HFFc6 (cell line): ENCODE measurements around the gene PERM1. TPM values are rescaled to one million over a fixed set of nuclear protein-coding genes. Genes with fewer than 3 reads are reported as not detected.

Experiments used
- DNase-seq: peaks from one replicate; pipeline ENCODE4 v3.0.0-alpha.2; 2018
- H3K27ac Mint-ChIP-seq: 2 replicates; pipeline ENCODE4 v1.8.0; 2020; ENCODE audit warnings: mild to moderate bottlenecking, mixed read lengths
- H3K27me3 Mint-ChIP-seq: 2 replicates; pipeline ENCODE4 v1.8.0; 2021; ENCODE audit warnings: mild to moderate bottlenecking, moderate library complexity, mixed read lengths; ENCODE audit not compliant: insufficient read depth
- H3K36me3 Mint-ChIP-seq: 2 replicates; pipeline ENCODE4 v1.8.0; 2021; ENCODE audit warnings: low read depth, mixed read lengths
- H3K4me1 Mint-ChIP-seq: 2 replicates; pipeline ENCODE4 v1.8.0; 2020; ENCODE audit warnings: low read depth, mixed read lengths
- H3K4me3 Mint-ChIP-seq: 2 replicates; pipeline ENCODE4 v1.8.0; 2020; ENCODE audit warnings: mild to moderate bottlenecking, moderate library complexity, mixed read lengths
- H3K9me3 Mint-ChIP-seq: 2 replicates; pipeline ENCODE4 v1.8.0; 2020; ENCODE audit warnings: mild to moderate bottlenecking, mixed read lengths
- CTCF ChIP-seq: fragments of 200-600 bp; sonication (generic); IDR thresholded peaks from 2 replicates; pipeline ENCODE4 v1.5.0; 2021; ENCODE audit warnings: antibody characterized with exemption, mild to moderate bottlenecking
- total RNA-seq, 6 experiments: library from RNA; stranded (reverse); fragmentation: NEBNext Ultra II Directional; extraction: Animal tissue kit (Norgen Biotek cat#: 25700); gene quantifications; 2 replicates in 1 of 6; 3 replicates in 5 of 6; pipeline ENCODE4 v1.2.3, GENCODE V29; 2021

Gene PERM1
- total RNA-seq, 6 experiments from 2014 or later, result 0.17 to 0.18 TPM; not detected in 4

- H3K9me3 Mint-ChIP-seq, result no peaks in the 10 kb centered on the region
- TF ChIP-seq CTCF, result no peak
- DNase-seq, result no peak
- H3K27ac Mint-ChIP-seq, result no peak overlapping the region
- H3K4me1 Mint-ChIP-seq, result peaks cover 18% of the 10 kb centered on the region
- peaks cover 1% of the 10 kb centered on the region for H3K27me3 Mint-ChIP-seq
- H3K36me3 Mint-ChIP-seq, result no peaks in the 10 kb centered on the region
- H3K4me3 Mint-ChIP-seq, result no peak overlapping the region
Measured at GRCh38 chr1:934991-935750, 46.7 kb downstream of the PERM1 start.

GRCh38 chr1:933603-933940, 48.3 kb downstream of the PERM1 start:
- H3K4me3 Mint-ChIP-seq, result no peak overlapping the region
- peaks cover 1% of the 10 kb centered on the region for H3K27me3 Mint-ChIP-seq
- H3K4me1 Mint-ChIP-seq, result peaks cover 10% of the 10 kb centered on the region

GRCh38 chr1:932776-933602, 48.9 kb downstream of the PERM1 start:
- Mint-ChIP-seq H3K36me3 (no peaks in the 10 kb centered on the region), H3K27me3 (peaks cover 1% of the 10 kb centered on the region), H3K9me3 (no peaks in the 10 kb centered on the region), H3K4me1 (peaks cover 4% of the 10 kb centered on the region), H3K27ac (no peak overlapping the region), H3K4me3 (no peak overlapping the region)
- no peak for DNase-seq
- no peak for TF ChIP-seq CTCF

More at GRCh38 chr1:933603-933940, 48.3 kb downstream of the PERM1 start:
- no peak for DNase-seq
- Mint-ChIP-seq H3K27ac (no peak overlapping the region), H3K9me3 (no peaks in the 10 kb centered on the region), H3K36me3 (no peaks in the 10 kb centered on the region)
- TF ChIP-seq CTCF, result no peak

- H3K4me1 Mint-ChIP-seq, result no peaks in the 10 kb centered on the region
- DNase-seq, result no peak
- TF ChIP-seq CTCF, result no peak
- H3K9me3 Mint-ChIP-seq, result no peaks in the 10 kb centered on the region
- H3K36me3 Mint-ChIP-seq, result no peaks in the 10 kb centered on the region
- H3K27me3 Mint-ChIP-seq, result peaks cover 1% of the 10 kb centered on the region
- H3K4me3 Mint-ChIP-seq, result no peak overlapping the region
- H3K27ac Mint-ChIP-seq, result no peak overlapping the region
Measured at GRCh38 chr1:932173-932510, 49.8 kb downstream of the PERM1 start.

GRCh38 chr1:931380-932172, 50.3 kb downstream of the PERM1 start:
- no peak for DNase-seq
- no peaks in the 10 kb centered on the region for H3K36me3 Mint-ChIP-seq
- H3K9me3 Mint-ChIP-seq, result no peaks in the 10 kb centered on the region
- no peaks in the 10 kb centered on the region for H3K27me3 Mint-ChIP-seq
- no peak overlapping the region; the same call in 1 of the 2 replicates for H3K27ac Mint-ChIP-seq
- no peaks in the 10 kb centered on the region for H3K4me1 Mint-ChIP-seq
- H3K4me3 Mint-ChIP-seq, result no peak overlapping the region
- no peak for TF ChIP-seq CTCF
